Measurements from ENCODE around the gene GPR35.

- TF ChIP-seq CTCF (IDR thresholded peaks at IDR 0.05): no peak
- TF ChIP-seq POLR2A (IDR thresholded peaks at IDR 0.05): no peak
Measured at GRCh38 chr2:240576036-240576435, 49.2 kb upstream of the GPR35 start.
